ENCODE measurements around the gene COL24A1.
"Not testable (repeated sequence)": the region's sequence is repeated elsewhere in the genome, so short reads cannot be mapped to it uniquely, and the experiment has no call there.

The COL24A1 gene

GRCh38 chr1:85888921-85889320 lies 267.7 kb downstream of the COL24A1 start:
- DNase-seq (ENCODE audit: low spot score) = no peak

GRCh38 chr1:85884372-85885035 lies 272.1 kb downstream of the COL24A1 start:
- peak; percentile 67 for DNase-seq (ENCODE audit: low spot score)

- no peak for DNase-seq (ENCODE audit: low spot score)
Observed at GRCh38 chr1:85867189-85867588, 289.4 kb downstream of the COL24A1 start.

GRCh38 chr1:85865213-85865612 lies 291.4 kb downstream of the COL24A1 start:
- no peak for DNase-seq (ENCODE audit: low spot score)

GRCh38 chr1:85864727-85865126 lies 291.8 kb downstream of the COL24A1 start:
- DNase-seq (ENCODE audit: low spot score) = no peak

- not testable (repeated sequence) for DNase-seq (ENCODE audit: low spot score)
Observed at GRCh38 chr1:85863639-85864038, 292.9 kb downstream of the COL24A1 start.

GRCh38 chr1:85862456-85862855 lies 294.1 kb downstream of the COL24A1 start:
- peak; percentile 16 for DNase-seq (ENCODE audit: low spot score)

GRCh38 chr1:85857991-85858390 lies 298.6 kb downstream of the COL24A1 start:
- DNase-seq (ENCODE audit: low spot score) = no peak

- peak; percentile 77 for DNase-seq (ENCODE audit: low spot score)
Observed at GRCh38 chr1:85850238-85850637, 306.3 kb downstream of the COL24A1 start.

- no peak for DNase-seq (ENCODE audit: low spot score)
Observed at GRCh38 chr1:85849660-85850059, 306.9 kb downstream of the COL24A1 start.

GRCh38 chr1:85847356-85847755 lies 309.2 kb downstream of the COL24A1 start:
- DNase-seq (ENCODE audit: low spot score) = no peak

GRCh38 chr1:85846706-85847105 lies 309.9 kb downstream of the COL24A1 start:
- no peak for DNase-seq (ENCODE audit: low spot score)

GRCh38 chr1:85839459-85839858 lies 317.1 kb downstream of the COL24A1 start:
- no peak for DNase-seq (ENCODE audit: low spot score)

- DNase-seq (ENCODE audit: low spot score) = no peak
Observed at GRCh38 chr1:85838238-85838637, 318.3 kb downstream of the COL24A1 start.

- no peak for DNase-seq (ENCODE audit: low spot score)
Observed at GRCh38 chr1:85836736-85837135, 319.8 kb downstream of the COL24A1 start.

GRCh38 chr1:85833165-85833564 lies 323.4 kb downstream of the COL24A1 start:
- not testable (repeated sequence) for DNase-seq (ENCODE audit: low spot score)

- no peak for DNase-seq (ENCODE audit: low spot score)
Observed at GRCh38 chr1:85830837-85831236, 325.7 kb downstream of the COL24A1 start.

- DNase-seq (ENCODE audit: low spot score) = no peak
Observed at GRCh38 chr1:85824066-85824840, 332.3 kb downstream of the COL24A1 start.

GRCh38 chr1:85822696-85823095 lies 333.9 kb downstream of the COL24A1 start:
- no peak for DNase-seq (ENCODE audit: low spot score)

- no peak for DNase-seq (ENCODE audit: low spot score)
Observed at GRCh38 chr1:85818371-85818770, 338.2 kb downstream of the COL24A1 start.

GRCh38 chr1:85816606-85817005 lies 340.0 kb downstream of the COL24A1 start:
- no peak for DNase-seq (ENCODE audit: low spot score)

- no peak for DNase-seq (ENCODE audit: low spot score)
Observed at GRCh38 chr1:85815906-85816305, 340.7 kb downstream of the COL24A1 start.

- no peak for DNase-seq (ENCODE audit: low spot score)
Observed at GRCh38 chr1:85806236-85806965, 350.2 kb downstream of the COL24A1 start.

Data from RKO (cell line).